Neural cell (in vitro differentiated cells): ENCODE data around the gene PCSK1.
"Not testable (repeated sequence)": the region's sequence is repeated elsewhere in the genome, so short reads cannot be mapped to it uniquely, and the experiment has no call there.

Source experiments
- EP300 ChIP-seq: fragments of 450-650 bp; conservative IDR thresholded peaks from 2 replicates; pipeline ENCODE4 v1.6.1; 2014; ENCODE audit warnings: antibody characterized with exemption, mild to moderate bottlenecking, moderate library complexity; ENCODE audit not compliant: poor library complexity, severe bottlenecking
- EZH2 ChIP-seq: fragments of 200-600, 300-800 bp; shearing (Covaris generic), sonication (generic); IDR thresholded peaks from 2 replicates; pipeline ENCODE4 v1.6.1; 2014; ENCODE audit warnings: antibody characterized with exemption, low read length, borderline replicate concordance, mild to moderate bottlenecking; ENCODE audit not compliant: insufficient read depth, poor library complexity, severe bottlenecking
- MXI1 ChIP-seq: fragments of 450-650 bp; conservative IDR thresholded peaks from 2 replicates; pipeline ENCODE4 v1.6.1; 2014; ENCODE audit warnings: antibody characterized with exemption, mild to moderate bottlenecking; ENCODE audit not compliant: poor library complexity, severe bottlenecking
- POLR2AphosphoS5 ChIP-seq: IDR thresholded peaks from 2 replicates; pipeline ENCODE4 v1.6.1; 2012
- RAD21 ChIP-seq: fragments of 450-650 bp; conservative IDR thresholded peaks from 2 replicates; pipeline ENCODE4 v1.6.1; 2014; ENCODE audit warnings: antibody characterized with exemption, mild to moderate bottlenecking, moderate library complexity
- REST ChIP-seq: IDR thresholded peaks from 2 replicates; pipeline ENCODE4 v1.6.1; 2012; ENCODE audit warnings: borderline replicate concordance
- TAF1 ChIP-seq: IDR thresholded peaks from 2 replicates; pipeline ENCODE4 v1.6.1; 2012; ENCODE audit warnings: low read depth
- TF ChIP-seq, protein P1 (sequence below): fragments of 450-650 bp; IDR thresholded peaks from 2 replicates; pipeline ENCODE4 v1.5.1; 2014; ENCODE audit warnings: antibody characterized with exemption, mild to moderate bottlenecking, moderate library complexity; ENCODE audit not compliant: poor library complexity, severe bottlenecking

- TF ChIP-seq, protein P1, sequence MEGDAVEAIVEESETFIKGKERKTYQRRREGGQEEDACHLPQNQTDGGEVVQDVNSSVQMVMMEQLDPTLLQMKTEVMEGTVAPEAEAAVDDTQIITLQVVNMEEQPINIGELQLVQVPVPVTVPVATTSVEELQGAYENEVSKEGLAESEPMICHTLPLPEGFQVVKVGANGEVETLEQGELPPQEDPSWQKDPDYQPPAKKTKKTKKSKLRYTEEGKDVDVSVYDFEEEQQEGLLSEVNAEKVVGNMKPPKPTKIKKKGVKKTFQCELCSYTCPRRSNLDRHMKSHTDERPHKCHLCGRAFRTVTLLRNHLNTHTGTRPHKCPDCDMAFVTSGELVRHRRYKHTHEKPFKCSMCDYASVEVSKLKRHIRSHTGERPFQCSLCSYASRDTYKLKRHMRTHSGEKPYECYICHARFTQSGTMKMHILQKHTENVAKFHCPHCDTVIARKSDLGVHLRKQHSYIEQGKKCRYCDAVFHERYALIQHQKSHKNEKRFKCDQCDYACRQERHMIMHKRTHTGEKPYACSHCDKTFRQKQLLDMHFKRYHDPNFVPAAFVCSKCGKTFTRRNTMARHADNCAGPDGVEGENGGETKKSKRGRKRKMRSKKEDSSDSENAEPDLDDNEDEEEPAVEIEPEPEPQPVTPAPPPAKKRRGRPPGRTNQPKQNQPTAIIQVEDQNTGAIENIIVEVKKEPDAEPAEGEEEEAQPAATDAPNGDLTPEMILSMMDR, result not testable (repeated sequence)
- not testable (repeated sequence) for TF ChIP-seq EP300, RAD21, POLR2AphosphoS5, EZH2, TAF1, MXI1, REST
Measured at GRCh38 chr5:96367337-96367736, 65.7 kb downstream of the PCSK1 start.
